T-helper 1 cell treated with Interleukin-12 subunit alpha and Interleukin-12 subunit beta and Interleukin-4 antibody, amounts not matched to agents 30 ng/mL and 1 ng/mL, for 36 hours (primary cell): Measurements from ENCODE around the gene ICE2. TPM values are rescaled to one million over a fixed set of nuclear protein-coding genes. Genes with fewer than 3 reads are reported as not detected.
"Not testable (repeated sequence)": the region's sequence is repeated elsewhere in the genome, so short reads cannot be mapped to it uniquely, and the experiment has no call there.

ENCODE experiments used
- intact Hi-C: fragments of 100-400 bp; cut with micrococcal nuclease; formaldehyde crosslinking; loops from one replicate; pipeline ENCODE4 v1.15.1; 2024
- total RNA-seq: library from RNA; stranded (reverse); gene quantifications from 2 replicates; pipeline ENCODE4 v1.2.3, GENCODE V29; 2022

Gene ICE2
- total RNA-seq, 1 donor from 2014 or later, result 70.7 TPM

GRCh38 chr15:60448668-60449360, 30.1 kb downstream of the ICE2 start:
- intact Hi-C loops, result no loop called here

GRCh38 chr15:60444289-60444912, 34.5 kb downstream of the ICE2 start:
- intact Hi-C loops, result loop anchor here (1.0 to 5.0 kb wide), 3 partner anchors 47 to 116 kb away; partner anchors contain the start of gene ANXA2

GRCh38 chr15:60442763-60443162, 36.2 kb downstream of the ICE2 start:
- intact Hi-C loops, result loop anchor here (5.0 kb wide), 1 partner anchor 45 kb away; the partner anchor contains the start of gene ANXA2

- intact Hi-C loops, result loop anchor here (5.0 kb wide), 1 partner anchor 45 kb away; the partner anchor contains the start of gene ANXA2
Measured at GRCh38 chr15:60442031-60442650, 36.8 kb downstream of the ICE2 start.

GRCh38 chr15:60441331-60441730, 37.6 kb downstream of the ICE2 start:
- intact Hi-C loops, result loop anchor here (5.0 kb wide), 1 partner anchor 44 kb away; the partner anchor contains the start of gene ANXA2

- intact Hi-C loops, result no loop called here
Measured at GRCh38 chr15:60438646-60439045, 40.3 kb downstream of the ICE2 start.

GRCh38 chr15:60428935-60429334, 50.0 kb downstream of the ICE2 start:
- intact Hi-C loops, result no loop called here

GRCh38 chr15:60426870-60427508, 52.0 kb downstream of the ICE2 start:
- intact Hi-C loops, result no loop called here

- intact Hi-C loops, result no loop called here
Measured at GRCh38 chr15:60425461-60425860, 53.5 kb downstream of the ICE2 start.

- intact Hi-C loops, result no loop called here
Measured at GRCh38 chr15:60424006-60424405, 54.9 kb downstream of the ICE2 start.

- intact Hi-C loops, result no loop called here
Measured at GRCh38 chr15:60423537-60423936, 55.4 kb downstream of the ICE2 start.

GRCh38 chr15:60421544-60421943, 57.4 kb downstream of the ICE2 start:
- intact Hi-C loops, result no loop called here

GRCh38 chr15:60420203-60420716, 58.7 kb downstream of the ICE2 start:
- intact Hi-C loops, result no loop called here

- intact Hi-C loops, result no loop called here
Measured at GRCh38 chr15:60419753-60420152, 59.2 kb downstream of the ICE2 start.

- intact Hi-C loops, result no loop called here
Measured at GRCh38 chr15:60418096-60418495, 60.8 kb downstream of the ICE2 start.

- intact Hi-C loops, result no loop called here
Measured at GRCh38 chr15:60417112-60417511, 61.8 kb downstream of the ICE2 start.

- intact Hi-C loops, result no loop called here
Measured at GRCh38 chr15:60416484-60416883, 62.5 kb downstream of the ICE2 start.

GRCh38 chr15:60414016-60414682, 64.8 kb downstream of the ICE2 start:
- intact Hi-C loops, result no loop called here

GRCh38 chr15:60413231-60413824, 65.6 kb downstream of the ICE2 start:
- intact Hi-C loops, result no loop called here

- intact Hi-C loops, result not testable (repeated sequence)
Measured at GRCh38 chr15:60412807-60413206, 66.1 kb downstream of the ICE2 start.
